HepG2 (cell line): Measurements from ENCODE around the gene C1QTNF6. TPM values are rescaled to one million over a fixed set of nuclear protein-coding genes. Genes with fewer than 3 reads are reported as not detected.

ENCODE experiments used
- ATAC-seq: fragments of 200-7000 bp; cut with Tn5 transposase; 3 replicates; pipeline ENCODE4 v1.9.1; 2020; ENCODE audit warnings: mild to moderate bottlenecking, moderate library complexity
- BruUV-seq: library from RNA; stranded (reverse); fragments of 400-500 nt; replicated peaks from 2 replicates; lab custom pipeline; 2021; lab: Mats Ljungman, UMichigan
- CTCF ChIA-PET: fragments of 300-600 bp; formaldehyde crosslinking; extraction: SDS; loops from one replicate; lab custom pipeline; 2021; ENCODE audit warnings: low total read pairs, inconsistent platforms, low intra/inter-chr PET ratio; lab: Yijun Ruan, JAX
- POLR2A ChIA-PET: fragments of 350-600 bp; sonication (Branson Sonifier 250); formaldehyde crosslinking; loops from one replicate; lab custom pipeline; 2020; ENCODE audit warnings: antibody characterized with exemption, inconsistent platforms; lab: Yijun Ruan, JAX
- DNase-seq: peaks from one replicate; pipeline ENCODE4 v3.0.0-alpha.2; 2015; ENCODE audit warnings: low spot score
- FAIRE-seq: peaks from 3 replicates; lab custom pipeline; 2011; peaks lifted over from hg19 to GRCh38; lab: Jason Lieb, UNC
- H2AFZ ChIP-seq: one replicate; pipeline ENCODE4 v1.6.1; 2011; ENCODE audit warnings: low read length, inconsistent platforms
- H3K27ac ChIP-seq: fragments of 300-600 bp; 3 replicates; pipeline ENCODE4 v1.8.0; 2011; ENCODE audit warnings: mixed run types, mild to moderate bottlenecking, mixed read lengths, low read length, inconsistent platforms; ENCODE audit not compliant: insufficient read depth; ENCODE audit errors: extremely low read length
- H3K27me3 ChIP-seq, 2 experiments: fragments of 200-600 bp in 1 of 2; 2 replicates in 1 of 2; 3 replicates in 1 of 2; pipeline versions ENCODE4 v1.6.0 to v1.8.0; 2011; ENCODE audit warnings: low read length in 2 of 2, mild to moderate bottlenecking in 2 of 2, moderate library complexity in 2 of 2, inconsistent platforms in 1 of 2; ENCODE audit not compliant: insufficient read depth in 2 of 2, control insufficient read depth in 1 of 2
- H3K36me3 ChIP-seq, 2 experiments: fragments of 200-600 bp in 1 of 2; replicated peaks in 1 of 2; 2 replicates in 1 of 2; 3 replicates in 1 of 2; pipeline versions ENCODE4 v1.5.1 to v1.8.0; 2011; ENCODE audit warnings: low read length in 2 of 2, inconsistent platforms in 1 of 2; ENCODE audit not compliant: insufficient read depth in 2 of 2, control insufficient read depth in 1 of 2
- H3K4me1 ChIP-seq: 2 replicates; pipeline ENCODE4 v1.5.1; 2012; ENCODE audit warnings: low read length, inconsistent platforms; ENCODE audit not compliant: insufficient read depth
- H3K4me2 ChIP-seq: 2 replicates; pipeline ENCODE4 v1.6.0; 2011; ENCODE audit warnings: low read depth, low read length, inconsistent platforms
- H3K4me3 ChIP-seq, 3 experiments: fragments of 200-600 bp in 1 of 3; sonication (generic), shearing (Covaris generic) in 1 of 3; replicated peaks in 1 of 3; 2 replicates each; pipeline ENCODE4 v1.5.1; 2011 to 2016; ENCODE audit warnings: low read length in 3 of 3, inconsistent platforms in 2 of 3, low read depth in 2 of 3, mild to moderate bottlenecking in 2 of 3, control low read depth in 1 of 3, mixed read lengths in 1 of 3; ENCODE audit not compliant: insufficient read depth in 1 of 3
- H3K79me2 ChIP-seq: one replicate; pipeline ENCODE4 v1.6.1; 2011; ENCODE audit warnings: low read length, inconsistent platforms; ENCODE audit not compliant: insufficient read depth
- H3K9ac ChIP-seq: 2 replicates; pipeline ENCODE4 v1.6.0; 2011; ENCODE audit warnings: mild to moderate bottlenecking, low read depth, low read length, inconsistent platforms; ENCODE audit not compliant: insufficient read depth
- H3K9me3 ChIP-seq: 2 replicates; pipeline ENCODE4 v1.5.1; 2012; ENCODE audit warnings: mild to moderate bottlenecking, low read length
- H4K20me1 ChIP-seq: 2 replicates; pipeline ENCODE4 v1.6.0; 2011; ENCODE audit warnings: inconsistent platforms, mild to moderate bottlenecking, low read length, moderate library complexity; ENCODE audit not compliant: insufficient read depth
- ETV6 ChIP-seq: sonication (generic); formaldehyde crosslinking; conservative IDR thresholded peaks from 2 replicates; pipeline ENCODE4 v1.4.0; 2020; ENCODE audit warnings: missing genetic modification reagents
- GTF3A ChIP-seq: sonication (generic); formaldehyde crosslinking; conservative IDR thresholded peaks from 2 replicates; pipeline ENCODE4 v1.4.0; 2020; ENCODE audit warnings: mild to moderate bottlenecking, missing genetic modification reagents
- MYPOP ChIP-seq: sonication (generic); formaldehyde crosslinking; IDR thresholded peaks from 2 replicates; pipeline ENCODE4 v1.8.1; 2023; ENCODE audit warnings: mild to moderate bottlenecking, moderate library complexity, missing genetic modification reagents
- RBM39 ChIP-seq: fragments of 200-400 bp; formaldehyde crosslinking; IDR thresholded peaks from one replicate; pipeline ENCODE4 v1.6.1; 2018; ENCODE audit warnings: antibody characterized with exemption, mild to moderate bottlenecking, low read depth, low read length; ENCODE audit not compliant: poor library complexity, severe bottlenecking
- SNAPC2 ChIP-seq: sonication (generic); formaldehyde crosslinking; IDR thresholded peaks from 2 replicates; pipeline ENCODE4 v1.8.1; 2022; ENCODE audit warnings: mild to moderate bottlenecking, missing genetic modification reagents
- ZBTB25 ChIP-seq: IDR thresholded peaks from 2 replicates; pipeline ENCODE4 v1.6.1; 2018; ENCODE audit warnings: missing genetic modification reagents
- ZFAT ChIP-seq: sonication (generic); formaldehyde crosslinking; conservative IDR thresholded peaks from 2 replicates; pipeline ENCODE4 v1.8.1; 2023; ENCODE audit warnings: missing genetic modification reagents, inconsistent platforms
- ZNF383 ChIP-seq: sonication (generic); formaldehyde crosslinking; IDR thresholded peaks from 2 replicates; pipeline ENCODE4 v1.4.0; 2020; ENCODE audit warnings: missing genetic modification reagents, mild to moderate bottlenecking, borderline replicate concordance
- WGBS: methylation state at CpG from one replicate; pipeline ENCODE4 v1.1.6; 2017; ENCODE audit warnings: low lambda C conversion rate; 5-methylcytosine and 5-hydroxymethylcytosine counted together
- in situ Hi-C: cut with HindIII; loops from 2 replicates; pipeline ENCODE4 v1.10.0; 2017; ENCODE audit warnings: low pct_unique_long_range_greater_than_20kb; ENCODE audit not compliant: extremely low pct_ligation_motif_present
- intact Hi-C: fragments of 100-400 bp; cut with micrococcal nuclease; formaldehyde crosslinking; loops from one replicate; pipeline ENCODE4 v1.10.0; 2022; ENCODE audit not compliant: unreplicated experiment
- polyA plus RNA-seq, 8 experiments: library from polyadenylated mRNA; depleted of rRNA in 3 of 8; stranded (reverse) in 7 of 8; unstranded in 1 of 8; fragments of >200 nt; fragmentation: Illumina TruSeq in 4 of 8; extraction: Trizol in 4 of 8; gene quantifications; 2 replicates each; pipeline versions ENCODE4 v1.2.1 to v1.2.3, GENCODE V29; 2011 to 2016; ENCODE audit warnings: low read depth in 4 of 8, missing spikeins in 1 of 8, mixed read lengths in 1 of 8; ENCODE audit not compliant: insufficient read depth in 1 of 8
- total RNA-seq, 5 experiments: library from RNA; depleted of rRNA; stranded (reverse); fragments of >200 nt; fragmentation: Illumina TruSeq; extraction: Trizol; gene quantifications; 2 replicates each; pipeline ENCODE4 v1.2.3, GENCODE V29; 2016; ENCODE audit warnings: low read depth in 1 of 5

Gene C1QTNF6
- total and polyA plus RNA-seq, 2 of the 13 experiments (the other 11 are each of a cell fraction or from before 2014, with no cell fraction given): 2.7 to 6.9 TPM

DNA sequence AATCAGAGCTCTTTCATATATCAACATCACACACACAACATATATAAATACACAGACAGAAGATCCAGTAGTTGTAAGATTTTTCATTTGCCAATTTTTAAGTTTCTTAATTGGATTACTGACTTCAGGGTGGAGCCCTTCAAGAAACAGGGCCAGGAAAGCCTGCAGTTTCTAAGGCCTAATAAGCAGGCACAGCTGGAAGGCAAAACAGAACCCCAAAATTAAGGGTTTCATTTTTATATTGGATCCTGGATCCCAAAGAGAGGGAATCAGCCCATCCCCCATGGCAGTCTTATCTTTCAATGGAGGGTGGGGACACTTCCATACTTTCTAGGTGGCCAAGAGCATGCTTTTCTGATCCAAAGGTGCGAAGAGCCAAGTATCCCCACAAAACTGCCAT, 4.7 kb upstream of the C1QTNF6 start:
- no peak for FAIRE-seq
- Histone ChIP-seq H3K9me3 (no peaks in the 10 kb centered on the region), H3K27ac (no peak overlapping the region), H3K79me2 (no peaks in the 10 kb centered on the region), H3K36me3 (no peaks in the 10 kb centered on the region), H3K9ac (no peak overlapping the region), H3K4me3 (no peak overlapping the region), H4K20me1 (peaks cover 3% of the 10 kb centered on the region; the same call in 1 of the 2 replicates), H3K27me3 (no peaks in the 10 kb centered on the region), H3K4me2 (no peak overlapping the region), H3K4me1 (peaks cover 53% of the 10 kb centered on the region), H2AFZ (no peak overlapping the region)
- WGBS: 93% methylated on average over 1 of the region's 1 CpG
- no peak for ATAC-seq
- BruUV-seq: no TSS peak
- ChIA-PET CTCF (no interaction called here), POLR2A (no interaction called here)
- TF ChIP-seq ZFAT (CRISPR knock-in tag): no peak
- TF ChIP-seq ZBTB25: no peak
- no peak for TF ChIP-seq MYPOP (CRISPR knock-in tag)
- no peak for TF ChIP-seq ZNF383 (CRISPR knock-in tag)
- no peak for TF ChIP-seq SNAPC2 (CRISPR knock-in tag)
- TF ChIP-seq ETV6 (CRISPR knock-in tag): no peak
- TF ChIP-seq RBM39: no peak
- TF ChIP-seq GTF3A (CRISPR knock-in tag): no peak
- no peak for DNase-seq
- intact Hi-C loops: no loop called here
- in situ Hi-C loops: no loop called here
